ENCODE results near the gene ZNF598. TPM values are rescaled to one million over a fixed set of nuclear protein-coding genes. Genes with fewer than 3 reads are reported as not detected.

Gene ZNF598
- total RNA-seq, 1 experiment from 2014 or later, result 57.4 TPM

- ChIA-PET POLR2A (no interaction called here), CTCF (interaction anchor here (1.6 kb wide), 1 partner anchor 11 kb away, joined by 9 read pairs; no protein-coding TSS in a partner anchor), RAD21 (ENCODE audit: low non-redundant PET in 1 of 2, low total read pairs in 2 of 2, uncharacterized antibody in 2 of 2, unreplicated experiment in 2 of 2) (no interaction called here)
- no peak for ATAC-seq
- peak overlapping the region; percentile 43; the same call in 1 of the 2 replicates for H3K27ac ChIP-seq (ENCODE audit: low read depth, low read length)
- no peak for DNase-seq (ENCODE audit: low read depth, low spot score)
- H3K36me3 ChIP-seq (ENCODE audit: control insufficient read depth in 1 of 2, insufficient read depth in 2 of 2, low read length in 2 of 2), result peaks cover 2 to 7% of the 10 kb centered on the region in 2 experiments; a peak in 3 of 4 replicates
- no peaks in the 10 kb centered on the region for H3K9me2 ChIP-seq (ENCODE audit: insufficient read depth)
- TF ChIP-seq ZFX (IDR thresholded peaks at IDR 0.05), result no peak
- no peak for TF ChIP-seq SRF (IDR thresholded peaks at IDR 0.05; ENCODE audit: low read depth)
- TF ChIP-seq TCF7L2 (IDR thresholded peaks at IDR 0.05; ENCODE audit: borderline replicate concordance, extremely low read depth, insufficient read depth, insufficient read length), result no peak
- TF ChIP-seq CTCF (IDR thresholded peaks at IDR 0.05 in 2 of 3, conservative IDR thresholded peaks at IDR 0.05 in 1 of 3; ENCODE audit: borderline replicate concordance in 1 of 3, insufficient read depth in 1 of 3, low read depth in 2 of 3, low read length in 2 of 3), result no peak
- TF ChIP-seq EGR1 (IDR thresholded peaks at IDR 0.05; ENCODE audit: low read depth), result no peak
- TF ChIP-seq MAX (IDR thresholded peaks at IDR 0.05), result no peak
- TF ChIP-seq EZH2phosphoT487 (IDR thresholded peaks at IDR 0.05; ENCODE audit: borderline replicate concordance), result no peak
- TF ChIP-seq ATF3 (IDR thresholded peaks at IDR 0.05), result no peak
- TF ChIP-seq RAD21 (IDR thresholded peaks at IDR 0.05; ENCODE audit: low read depth), result no peak
- TF ChIP-seq POLR2AphosphoS5 (IDR thresholded peaks at IDR 0.05; ENCODE audit: low read depth, low read length), result no peak
- no peak for TF ChIP-seq REST (IDR thresholded peaks at IDR 0.05; ENCODE audit: low read depth)
- no peak for TF ChIP-seq SP1 (IDR thresholded peaks at IDR 0.05; ENCODE audit: low read depth)
- TF ChIP-seq ELF1 (IDR thresholded peaks at IDR 0.05; ENCODE audit: borderline replicate concordance, low read depth), result no peak
- TF ChIP-seq CBX3 (IDR thresholded peaks at IDR 0.05; ENCODE audit: low read depth), result no peak
- no peak for TF ChIP-seq ZNF274 (IDR thresholded peaks at IDR 0.05; ENCODE audit: low read depth, low read length)
- no peak for TF ChIP-seq CEBPB (IDR thresholded peaks at IDR 0.05; ENCODE audit: low read depth)
- no peak for TF ChIP-seq FOSL1 (IDR thresholded peaks at IDR 0.05; ENCODE audit: low read depth)
- H3K4me2 ChIP-seq (ENCODE audit: low read length), result no peak overlapping the region
- no peaks in the 10 kb centered on the region for H4K20me1 ChIP-seq (ENCODE audit: insufficient read depth)
- H3K4me3 ChIP-seq (replicated peaks in 1 of 2; ENCODE audit: low read depth in 1 of 2, low read length in 2 of 2), result no peak overlapping the region
- no peaks in the 10 kb centered on the region for H3K79me2 ChIP-seq (ENCODE audit: insufficient read depth, low read length)
- H3K27me3 ChIP-seq (ENCODE audit: insufficient read depth, low read length), result no peaks in the 10 kb centered on the region
- no TSS peak for BruUV-seq (replicated peaks)
- intact Hi-C loops (cut with micrococcal nuclease), result no loop called here
- no peak overlapping the region for H3K9ac ChIP-seq (ENCODE audit: low read length)
- H3K4me1 ChIP-seq (ENCODE audit: control insufficient read depth in 1 of 2, insufficient read depth in 2 of 2, low read length in 2 of 2), result peaks cover 11 to 34% of the 10 kb centered on the region in 2 experiments; a peak in 3 of 4 replicates
- H2AFZ ChIP-seq (ENCODE audit: low read depth, low read length, poor library complexity, severe bottlenecking), result no peak overlapping the region
- H3K9me3 ChIP-seq (ENCODE audit: control insufficient read depth in 1 of 2, insufficient read depth in 1 of 2, low read depth in 1 of 2, low read length in 2 of 2), result no peaks in the 10 kb centered on the region
These were observed 16.8 kb downstream of the ZNF598 start for GRCh38 chr16:1992704-1993317.
